ENCODE results near the gene CEP131. TPM values are rescaled to one million over a fixed set of nuclear protein-coding genes. Genes with fewer than 3 reads are reported as not detected.
A peak's percentile ranks its signal among the peaks of the same experiment; 100 is the strongest.
"Not testable (repeated sequence)": the region's sequence is repeated elsewhere in the genome, so short reads cannot be mapped to it uniquely, and the experiment has no call there.

Gene CEP131
- total and polyA plus RNA-seq, 4 donors: 5.0 to 86.6 (median 9.0) TPM

DNA sequence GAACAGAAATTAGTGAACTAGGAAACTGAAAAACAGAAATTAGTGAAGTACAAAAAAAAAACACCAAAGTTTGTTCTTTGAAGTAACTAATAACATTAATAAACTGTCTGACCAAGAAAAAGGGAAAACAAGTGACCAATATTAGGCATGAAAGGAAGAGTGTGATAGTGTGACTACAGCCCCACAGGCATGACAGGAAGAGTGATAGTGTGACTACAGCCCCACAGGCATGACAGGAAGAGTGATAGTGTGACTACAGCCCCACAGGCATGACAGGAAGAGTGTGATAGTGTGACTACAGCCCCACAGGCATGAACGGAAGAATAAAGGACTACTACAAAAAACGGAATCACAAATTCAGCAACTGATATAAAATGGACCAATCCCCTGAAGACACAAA lies 4.9 kb upstream of the CEP131 start:
- intact Hi-C loops (cut with DNase I); H3K27me3 ChIP-seq (ENCODE audit: control insufficient read depth in 1 of 2, insufficient read depth in 2 of 2, low read length in 1 of 2); H3K4me3 ChIP-seq (ENCODE audit: low read length in 2 of 2); ATAC-seq (ENCODE audit: low FRiP score); H3K4me1 ChIP-seq (ENCODE audit: control insufficient read depth in 1 of 2, insufficient read depth in 2 of 2, low read length in 2 of 2); H3K9me3 ChIP-seq (ENCODE audit: control insufficient read depth, low read length); H3K27ac ChIP-seq (ENCODE audit: low read depth in 1 of 2, low read length in 2 of 2); DNase-seq; H3K36me3 ChIP-seq (ENCODE audit: control insufficient read depth in 1 of 2, insufficient read depth in 2 of 2, low read length in 1 of 2): not testable (repeated sequence)
- 75 to 90% methylated on average over 2 of the region's 2 CpGs for WGBS, 2 donors

DNA sequence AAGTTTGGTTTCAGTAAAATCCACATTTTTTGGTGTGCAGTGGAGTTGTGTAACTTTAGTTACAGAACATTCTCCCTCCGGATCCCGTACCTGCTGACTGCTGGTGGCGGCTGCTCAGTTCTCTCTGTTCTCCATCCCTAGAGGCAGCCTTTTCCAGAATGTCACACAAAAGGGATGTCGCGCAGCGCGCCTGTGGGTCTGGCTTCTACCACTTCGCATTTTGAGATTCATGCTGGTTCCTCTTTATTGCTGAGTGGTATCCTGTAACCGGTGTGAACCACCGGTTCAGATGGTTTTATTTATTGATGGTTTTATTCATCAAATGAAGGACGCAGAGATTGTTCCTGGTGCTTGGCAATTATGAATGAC lies 981 bp upstream of the CEP131 start:
- H3K27me3 ChIP-seq (ENCODE audit: control insufficient read depth in 1 of 2, insufficient read depth in 2 of 2, low read length in 1 of 2): no peaks in the 10 kb centered on the region
- H3K9me3 ChIP-seq (ENCODE audit: control insufficient read depth, low read length): no peaks in the 10 kb centered on the region
- H3K36me3 ChIP-seq (ENCODE audit: control insufficient read depth in 1 of 2, insufficient read depth in 2 of 2, low read length in 1 of 2): no peaks in the 10 kb centered on the region
- WGBS, 2 donors: 11 to 13% methylated on average over 11 of the region's 11 CpGs
- no peak overlapping the region for H3K4me3 ChIP-seq (ENCODE audit: low read length in 2 of 2)
- intact Hi-C loops (cut with DNase I): loop anchor here in 1 of 2 donors (2.0 kb wide), 1 partner anchor 15 kb away; the partner anchor contains the start of genes NDUFAF8 and TEPSIN
- DNase-seq (no peak), ATAC-seq (ENCODE audit: low FRiP score) (no peak)
- H3K27ac ChIP-seq (ENCODE audit: low read depth in 1 of 2, low read length in 2 of 2): no peak overlapping the region
- no peaks in the 10 kb centered on the region for H3K4me1 ChIP-seq (ENCODE audit: control insufficient read depth in 1 of 2, insufficient read depth in 2 of 2, low read length in 2 of 2)

DNA sequence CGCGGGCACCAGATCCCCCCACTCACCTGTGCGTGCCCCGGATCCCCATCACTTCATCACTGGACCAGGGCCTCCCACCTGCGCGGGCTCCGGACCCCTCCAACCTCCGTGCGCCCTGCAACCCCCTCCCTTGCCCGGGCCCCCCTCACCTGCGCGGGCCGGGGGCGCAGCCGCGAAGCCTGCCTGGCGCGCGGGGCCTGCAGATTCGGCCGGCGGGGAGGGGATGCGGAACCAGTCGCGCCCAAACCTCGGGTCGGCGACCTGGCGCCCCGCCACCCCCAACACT lies 202 bp downstream of the CEP131 start:
- 1% methylated on average over 28 to 30 of the region's 30 CpGs for WGBS, 2 donors
- no peak overlapping the region for H3K27ac ChIP-seq (ENCODE audit: low read depth in 1 of 2, low read length in 2 of 2)
- H3K9me3 ChIP-seq (ENCODE audit: control insufficient read depth, low read length): no peaks in the 10 kb centered on the region

DNA sequence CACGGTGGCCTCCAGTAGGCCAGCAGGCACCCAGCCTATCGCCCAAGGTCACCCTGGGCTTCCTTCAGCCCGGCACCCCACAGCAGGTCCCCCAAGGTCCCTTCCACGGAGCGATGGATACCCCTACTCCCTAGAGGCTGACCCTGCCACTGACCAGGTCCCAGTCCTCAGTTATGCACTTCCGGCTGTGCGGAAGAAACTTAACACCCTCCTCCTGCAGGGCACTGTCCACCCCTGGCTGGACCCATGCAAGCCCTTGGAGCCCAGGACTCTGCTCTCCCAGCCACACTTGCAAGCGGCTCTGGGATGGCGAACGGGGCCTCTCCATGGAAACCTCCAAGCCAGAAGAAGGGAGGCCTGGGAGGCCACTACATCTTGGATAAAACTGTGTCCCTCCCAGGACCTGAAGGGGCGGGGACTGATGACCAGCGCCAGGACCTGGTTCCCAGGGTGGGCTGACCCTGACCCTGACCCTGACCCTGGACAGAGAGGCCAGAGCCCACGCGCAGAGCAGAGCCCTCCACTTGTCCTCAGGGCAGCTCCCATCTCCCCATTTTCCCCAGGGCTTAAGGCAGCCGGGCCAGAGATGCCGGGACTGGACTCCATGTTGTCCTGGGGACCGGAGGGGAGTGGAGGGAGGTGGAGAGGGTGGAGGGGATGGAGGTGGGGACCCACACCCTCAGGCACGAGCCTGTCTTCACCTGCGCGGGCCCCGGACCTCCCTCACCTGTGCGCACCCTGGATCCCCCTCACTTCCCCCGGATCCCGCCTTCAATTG lies 734 bp downstream of the CEP131 start:
- WGBS, 2 donors: 19 to 24% methylated on average over 19 to 24 of the region's 24 CpGs
- H3K4me3 ChIP-seq (ENCODE audit: low read length in 2 of 2): peak overlapping the region; percentile 19 to 59
- no peaks in the 10 kb centered on the region for H3K27me3 ChIP-seq (ENCODE audit: control insufficient read depth in 1 of 2, insufficient read depth in 2 of 2, low read length in 1 of 2)
- no peaks in the 10 kb centered on the region for H3K9me3 ChIP-seq (ENCODE audit: control insufficient read depth, low read length)
- H3K27ac ChIP-seq (ENCODE audit: low read depth in 1 of 2, low read length in 2 of 2): no peak overlapping the region
- no peaks in the 10 kb centered on the region for H3K4me1 ChIP-seq (ENCODE audit: control insufficient read depth in 1 of 2, insufficient read depth in 2 of 2, low read length in 2 of 2)
- H3K36me3 ChIP-seq (ENCODE audit: control insufficient read depth in 1 of 2, insufficient read depth in 2 of 2, low read length in 1 of 2): no peaks in the 10 kb centered on the region
- intact Hi-C loops (cut with DNase I): loop anchor here in 1 of 2 donors (2.0 kb wide), 1 partner anchor 17 kb away; the partner anchor contains the start of genes NDUFAF8 and TEPSIN
- ATAC-seq (ENCODE audit: low FRiP score) (no peak), DNase-seq (no peak)

More for the DNA sequence above, 202 bp downstream of the CEP131 start:
- ATAC-seq (ENCODE audit: low FRiP score) (no peak), DNase-seq (no peak)
- peak overlapping the region; percentile 19 to 59 for H3K4me3 ChIP-seq (ENCODE audit: low read length in 2 of 2)
- no peaks in the 10 kb centered on the region for H3K4me1 ChIP-seq (ENCODE audit: control insufficient read depth in 1 of 2, insufficient read depth in 2 of 2, low read length in 2 of 2)
- no peaks in the 10 kb centered on the region for H3K27me3 ChIP-seq (ENCODE audit: control insufficient read depth in 1 of 2, insufficient read depth in 2 of 2, low read length in 1 of 2)
- no peaks in the 10 kb centered on the region for H3K36me3 ChIP-seq (ENCODE audit: control insufficient read depth in 1 of 2, insufficient read depth in 2 of 2, low read length in 1 of 2)
- intact Hi-C loops (cut with DNase I): loop anchor here in 1 of 2 donors (2.0 kb wide), 1 partner anchor 16 kb away; the partner anchor contains the start of genes NDUFAF8 and TEPSIN

DNA sequence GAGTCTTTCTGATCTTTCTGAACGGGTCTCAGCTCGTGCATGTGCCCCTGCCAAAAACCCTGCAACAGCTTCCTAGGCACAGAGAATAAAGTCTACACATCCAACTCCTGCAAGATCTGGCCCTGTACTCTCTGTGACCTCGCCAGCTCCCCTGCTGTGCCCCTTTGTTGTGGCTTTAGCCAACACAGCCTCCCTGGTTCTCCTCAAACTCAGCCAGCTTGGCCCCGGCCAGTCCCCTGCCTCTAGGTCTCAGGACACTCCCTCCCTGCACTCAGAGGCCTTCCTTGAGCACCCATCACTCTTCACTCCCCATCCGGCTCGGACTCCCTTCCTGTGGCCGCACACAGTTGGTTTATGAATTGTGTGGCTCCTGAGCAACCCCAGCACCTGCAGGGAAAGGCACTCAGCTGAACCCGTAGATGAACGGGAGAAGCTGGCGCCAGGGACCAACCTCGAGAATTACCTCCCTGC lies 1.4 kb downstream of the CEP131 start:
- intact Hi-C loops (cut with DNase I): no loop called here
- 69 to 73% methylated on average over 11 of the region's 11 CpGs for WGBS, 2 donors
- H3K4me3 ChIP-seq (ENCODE audit: low read length in 2 of 2): no peak overlapping the region

GRCh38 chr17:81219476-81220180 lies 3.1 kb downstream of the CEP131 start:
- no peaks in the 10 kb centered on the region for H3K27me3 ChIP-seq (ENCODE audit: control insufficient read depth in 1 of 2, insufficient read depth in 2 of 2, low read length in 1 of 2)
- no peak overlapping the region for H3K27ac ChIP-seq (ENCODE audit: low read depth in 1 of 2, low read length in 2 of 2)
- ATAC-seq (ENCODE audit: low FRiP score): no peak
- H3K4me1 ChIP-seq (ENCODE audit: control insufficient read depth in 1 of 2, insufficient read depth in 2 of 2, low read length in 2 of 2): no peaks in the 10 kb centered on the region
- H3K36me3 ChIP-seq (ENCODE audit: control insufficient read depth in 1 of 2, insufficient read depth in 2 of 2, low read length in 1 of 2): no peaks in the 10 kb centered on the region
- no peak overlapping the region for H3K4me3 ChIP-seq (ENCODE audit: low read length in 2 of 2)
- no peaks in the 10 kb centered on the region for H3K9me3 ChIP-seq (ENCODE audit: control insufficient read depth, low read length)
- WGBS, 2 donors: 95 to 96% methylated on average over 24 of the region's 24 CpGs
- intact Hi-C loops (cut with DNase I): no loop called here
- DNase-seq: no peak

More for the DNA sequence above, 1.4 kb downstream of the CEP131 start:
- no peaks in the 10 kb centered on the region for H3K4me1 ChIP-seq (ENCODE audit: control insufficient read depth in 1 of 2, insufficient read depth in 2 of 2, low read length in 2 of 2)
- no peaks in the 10 kb centered on the region for H3K36me3 ChIP-seq (ENCODE audit: control insufficient read depth in 1 of 2, insufficient read depth in 2 of 2, low read length in 1 of 2)
- ATAC-seq (ENCODE audit: low FRiP score): no peak
- H3K9me3 ChIP-seq (ENCODE audit: control insufficient read depth, low read length): no peaks in the 10 kb centered on the region
- no peak for DNase-seq
- H3K27me3 ChIP-seq (ENCODE audit: control insufficient read depth in 1 of 2, insufficient read depth in 2 of 2, low read length in 1 of 2): no peaks in the 10 kb centered on the region
- no peak overlapping the region for H3K27ac ChIP-seq (ENCODE audit: low read depth in 1 of 2, low read length in 2 of 2)

DNA sequence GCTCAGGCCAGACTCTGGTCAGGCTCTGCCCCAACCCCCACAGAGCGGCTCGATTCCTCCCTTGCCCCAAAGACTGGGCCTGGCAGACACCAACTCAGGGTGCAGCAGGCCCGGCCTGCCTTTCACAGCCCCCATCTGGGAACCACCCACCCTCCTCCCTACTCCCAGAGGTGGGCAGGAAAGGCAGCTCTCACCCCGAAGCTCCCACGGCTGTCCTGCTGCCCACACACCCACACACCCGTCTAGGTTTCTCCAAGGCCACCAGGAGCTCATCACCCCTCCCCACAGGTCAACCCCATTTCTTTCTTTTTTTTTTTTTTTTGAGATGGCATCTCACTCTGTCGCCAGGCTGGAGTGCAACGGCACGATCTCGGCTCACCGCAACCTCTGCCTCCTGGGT lies 3.8 kb downstream of the CEP131 start:
- Histone ChIP-seq H3K27ac (ENCODE audit: low read depth in 1 of 2, low read length in 2 of 2) (no peak overlapping the region), H3K9me3 (ENCODE audit: control insufficient read depth, low read length) (no peaks in the 10 kb centered on the region), H3K4me3 (ENCODE audit: low read length in 2 of 2) (no peak overlapping the region), H3K4me1 (ENCODE audit: control insufficient read depth in 1 of 2, insufficient read depth in 2 of 2, low read length in 2 of 2) (no peaks in the 10 kb centered on the region), H3K27me3 (ENCODE audit: control insufficient read depth in 1 of 2, insufficient read depth in 2 of 2, low read length in 1 of 2) (no peaks in the 10 kb centered on the region), H3K36me3 (ENCODE audit: control insufficient read depth in 1 of 2, insufficient read depth in 2 of 2, low read length in 1 of 2) (no peaks in the 10 kb centered on the region)
- intact Hi-C loops (cut with DNase I): no loop called here
- DNase-seq (no peak), ATAC-seq (ENCODE audit: low FRiP score) (no peak)
- 95 to 96% methylated on average over 11 of the region's 11 CpGs for WGBS, 2 donors

GRCh38 chr17:81218459-81218858 lies 4.3 kb downstream of the CEP131 start:
- no peaks in the 10 kb centered on the region for H3K27me3 ChIP-seq (ENCODE audit: control insufficient read depth in 1 of 2, insufficient read depth in 2 of 2, low read length in 1 of 2)
- no peaks in the 10 kb centered on the region for H3K9me3 ChIP-seq (ENCODE audit: control insufficient read depth, low read length)
- DNase-seq: no peak
- no peaks in the 10 kb centered on the region for H3K36me3 ChIP-seq (ENCODE audit: control insufficient read depth in 1 of 2, insufficient read depth in 2 of 2, low read length in 1 of 2)
- H3K4me3 ChIP-seq (ENCODE audit: low read length in 2 of 2): no peak overlapping the region
- intact Hi-C loops (cut with DNase I): no loop called here
- no peaks in the 10 kb centered on the region for H3K4me1 ChIP-seq (ENCODE audit: control insufficient read depth in 1 of 2, insufficient read depth in 2 of 2, low read length in 2 of 2)
- no peak for ATAC-seq (ENCODE audit: low FRiP score)
- no peak overlapping the region for H3K27ac ChIP-seq (ENCODE audit: low read depth in 1 of 2, low read length in 2 of 2)
- 91 to 93% methylated on average over 13 of the region's 13 CpGs for WGBS, 2 donors

- no peak overlapping the region for H3K4me3 ChIP-seq (ENCODE audit: low read length in 2 of 2)
- no peaks in the 10 kb centered on the region for H3K27me3 ChIP-seq (ENCODE audit: control insufficient read depth in 1 of 2, insufficient read depth in 2 of 2, low read length in 1 of 2)
- H3K27ac ChIP-seq (ENCODE audit: low read depth in 1 of 2, low read length in 2 of 2): no peak overlapping the region
- H3K9me3 ChIP-seq (ENCODE audit: control insufficient read depth, low read length): no peaks in the 10 kb centered on the region
- no peaks in the 10 kb centered on the region for H3K4me1 ChIP-seq (ENCODE audit: control insufficient read depth in 1 of 2, insufficient read depth in 2 of 2, low read length in 2 of 2)
- WGBS, 2 donors: 92 to 94% methylated on average over 18 of the region's 18 CpGs
- H3K36me3 ChIP-seq (ENCODE audit: control insufficient read depth in 1 of 2, insufficient read depth in 2 of 2, low read length in 1 of 2): no peaks in the 10 kb centered on the region
- ATAC-seq (ENCODE audit: low FRiP score) (no peak), DNase-seq (no peak)
- intact Hi-C loops (cut with DNase I): no loop called here
These were observed 5.3 kb downstream of the CEP131 start for GRCh38 chr17:81217491-81217890.
